H7 (cell line): ENCODE data around the gene VPS33A. TPM values are rescaled to one million over a fixed set of nuclear protein-coding genes. Genes with fewer than 3 reads are reported as not detected.
"Not testable (repeated sequence)": the region's sequence is repeated elsewhere in the genome, so short reads cannot be mapped to it uniquely, and the experiment has no call there.

Experiments used
- DNase-seq: peaks from one replicate; pipeline ENCODE4 v3.0.0; 2012
- H3K27me3 ChIP-seq: 2 replicates; pipeline ENCODE4 v1.6.0; 2011; ENCODE audit warnings: mild to moderate bottlenecking, low read length; ENCODE audit not compliant: control insufficient read depth, insufficient read depth
- H3K36me3 ChIP-seq: replicated peaks from 2 replicates; pipeline ENCODE4 v1.5.1; 2011; ENCODE audit warnings: low read length; ENCODE audit not compliant: control insufficient read depth, insufficient read depth
- H3K4me3 ChIP-seq: 2 replicates; pipeline ENCODE4 v1.5.1; 2011; ENCODE audit warnings: low read depth, mild to moderate bottlenecking, control low read depth, low read length, moderate library complexity; ENCODE audit not compliant: insufficient read depth
- total RNA-seq: library from RNA; depleted of rRNA; stranded (reverse); fragments of >200 nt; shearing (Covaris generic); gene quantifications from 2 replicates; pipeline ENCODE4 v1.2.3, GENCODE V29; 2014

The VPS33A gene
- total RNA-seq, 1 experiment from 2014 or later = 38.3 TPM

- no peak for DNase-seq
- no peak overlapping the region for H3K4me3 ChIP-seq
These were observed 17.4 kb upstream of the VPS33A start for GRCh38 chr12:122283680-122284079.

GRCh38 chr12:122282061-122282460 is 15.8 kb upstream of the VPS33A start:
- DNase-seq = no peak
- no peaks in the 10 kb centered on the region for H3K36me3 ChIP-seq
- H3K27me3 ChIP-seq = no peaks in the 10 kb centered on the region
- H3K4me3 ChIP-seq = no peak overlapping the region

More at GRCh38 chr12:122283680-122284079, 17.4 kb upstream of the VPS33A start:
- Histone ChIP-seq H3K36me3 (no peaks in the 10 kb centered on the region), H3K27me3 (no peaks in the 10 kb centered on the region)

GRCh38 chr12:122276242-122276641 is 9.9 kb upstream of the VPS33A start:
- no peaks in the 10 kb centered on the region for H3K36me3 ChIP-seq
- H3K27me3 ChIP-seq = no peaks in the 10 kb centered on the region
- no peak for DNase-seq
- no peak overlapping the region for H3K4me3 ChIP-seq

DNA sequence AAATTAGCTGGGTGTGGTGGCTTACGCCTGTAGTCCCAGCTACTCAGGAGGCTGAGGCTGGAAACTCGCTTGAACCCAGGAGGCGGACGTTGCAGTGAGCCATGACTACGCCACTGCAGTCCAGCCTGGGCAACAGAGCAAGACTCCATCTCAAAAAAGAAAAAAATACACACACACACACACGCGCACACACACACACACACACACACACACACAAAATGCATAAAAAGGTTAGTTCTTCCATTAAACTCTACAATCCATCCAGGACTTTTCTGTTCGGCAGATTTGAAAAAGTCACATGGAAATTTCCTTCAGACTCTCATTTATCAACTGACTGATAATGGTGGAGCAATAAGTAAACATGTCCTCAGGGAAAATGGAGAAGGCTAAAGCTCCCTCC is 9.2 kb upstream of the VPS33A start:
- H3K36me3 ChIP-seq = no peaks in the 10 kb centered on the region
- DNase-seq = no peak
- H3K27me3 ChIP-seq = no peaks in the 10 kb centered on the region
- H3K4me3 ChIP-seq = no peak overlapping the region

GRCh38 chr12:122265886-122266229 is 436 bp downstream of the VPS33A start:
- no peaks in the 10 kb centered on the region for H3K27me3 ChIP-seq
- DNase-seq = no peak
- peak overlapping the region; percentile 89 for H3K4me3 ChIP-seq
- no peaks in the 10 kb centered on the region; the same call in 1 of the 2 replicates for H3K36me3 ChIP-seq

GRCh38 chr12:122265476-122265875 is 818 bp downstream of the VPS33A start:
- no peak for DNase-seq
- Histone ChIP-seq H3K4me3 (peak overlapping the region; percentile 89), H3K27me3 (no peaks in the 10 kb centered on the region), H3K36me3 (no peaks in the 10 kb centered on the region; the same call in 1 of the 2 replicates)

- not testable (repeated sequence) for DNase-seq, H3K4me3 ChIP-seq, H3K27me3 ChIP-seq, H3K36me3 ChIP-seq
These were observed 5.6 kb downstream of the VPS33A start for GRCh38 chr12:122260735-122261134.

- H3K27me3 ChIP-seq, DNase-seq, H3K4me3 ChIP-seq, H3K36me3 ChIP-seq: not testable (repeated sequence)
These were observed 7.4 kb downstream of the VPS33A start for GRCh38 chr12:122258939-122259338.

- H3K36me3 ChIP-seq, DNase-seq, H3K4me3 ChIP-seq, H3K27me3 ChIP-seq: not testable (repeated sequence)
These were observed 7.8 kb downstream of the VPS33A start for GRCh38 chr12:122258462-122258861.

DNA sequence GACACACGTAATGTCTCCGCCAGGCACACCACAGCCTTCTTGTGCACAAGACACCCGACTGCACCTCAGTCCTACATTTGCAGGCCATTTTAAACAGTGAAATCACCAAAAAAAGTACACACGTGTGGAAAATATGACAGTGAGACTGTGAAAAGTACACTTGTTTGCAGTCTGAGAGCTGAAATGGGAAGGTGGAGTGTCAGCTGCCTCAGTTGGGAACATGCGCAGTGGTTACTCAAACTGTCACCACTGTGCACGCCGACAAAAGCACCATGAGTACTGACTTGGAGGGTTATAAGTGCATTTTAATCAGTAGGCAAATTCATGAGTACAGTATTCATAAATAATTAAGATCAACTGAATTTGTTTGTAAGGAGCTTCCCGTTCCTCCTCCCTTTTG is 15.8 kb downstream of the VPS33A start:
- H3K4me3 ChIP-seq = no peak overlapping the region
- no peaks in the 10 kb centered on the region for H3K27me3 ChIP-seq
- no peaks in the 10 kb centered on the region; the same call in none of the 2 replicates for H3K36me3 ChIP-seq
- DNase-seq = no peak

GRCh38 chr12:122250047-122250446 is 16.2 kb downstream of the VPS33A start:
- Histone ChIP-seq H3K36me3 (no peaks in the 10 kb centered on the region; the same call in none of the 2 replicates), H3K27me3 (no peaks in the 10 kb centered on the region), H3K4me3 (no peak overlapping the region)
- no peak for DNase-seq

GRCh38 chr12:122245553-122245952 is 20.7 kb downstream of the VPS33A start:
- Histone ChIP-seq H3K27me3 (no peaks in the 10 kb centered on the region), H3K36me3 (no peaks in the 10 kb centered on the region; the same call in none of the 2 replicates), H3K4me3 (no peak overlapping the region)
- no peak for DNase-seq

GRCh38 chr12:122244565-122245371 is 21.5 kb downstream of the VPS33A start:
- H3K27me3 ChIP-seq = no peaks in the 10 kb centered on the region
- no peak for DNase-seq
- no peaks in the 10 kb centered on the region; the same call in 1 of the 2 replicates for H3K36me3 ChIP-seq
- H3K4me3 ChIP-seq = no peak overlapping the region

GRCh38 chr12:122243965-122244364 is 22.3 kb downstream of the VPS33A start:
- no peak for DNase-seq

DNA sequence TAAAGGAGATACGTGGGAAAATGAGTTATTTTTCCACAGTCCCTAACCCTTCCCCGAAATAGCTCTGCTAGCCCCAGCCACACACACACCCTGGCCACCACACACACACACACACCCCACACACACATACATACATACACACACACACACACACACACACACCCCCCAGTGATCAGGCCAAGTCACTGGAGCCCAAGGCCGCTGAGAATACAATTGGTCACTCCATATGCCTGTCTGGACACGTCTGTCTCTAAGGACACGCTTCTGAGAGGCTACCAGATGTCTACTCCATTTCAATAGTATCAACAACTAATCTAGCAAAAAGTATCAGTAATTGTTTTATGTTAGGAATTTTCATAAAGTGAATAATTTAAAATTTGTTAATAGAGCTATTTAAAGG is 27.4 kb downstream of the VPS33A start:
- Histone ChIP-seq H3K27me3 (no peaks in the 10 kb centered on the region), H3K36me3 (peaks cover 2% of the 10 kb centered on the region), H3K4me3 (no peak overlapping the region)
- no peak for DNase-seq

More at GRCh38 chr12:122243965-122244364, 22.3 kb downstream of the VPS33A start:
- no peaks in the 10 kb centered on the region for H3K27me3 ChIP-seq
- H3K4me3 ChIP-seq = no peak overlapping the region
- H3K36me3 ChIP-seq = no peaks in the 10 kb centered on the region; the same call in 1 of the 2 replicates
